NCI-H1048 (cell line): ENCODE data around the gene DENND2C.

Source experiments
- DNase-seq: peaks from one replicate; lab custom pipeline; 2025; lab: John Stamatoyannopoulos, UW

DENND2C gene

GRCh38 chr1:114545315-114545714, 124.5 kb downstream of the DENND2C start:
- DNase-seq, result no peak

- DNase-seq, result no peak
Observed at GRCh38 chr1:114540821-114541220, 129.0 kb downstream of the DENND2C start.

- DNase-seq, result no peak
Observed at GRCh38 chr1:114540272-114540671, 129.6 kb downstream of the DENND2C start.

GRCh38 chr1:114536043-114536442, 133.8 kb downstream of the DENND2C start:
- no peak for DNase-seq

- no peak for DNase-seq
Observed at GRCh38 chr1:114535401-114535800, 134.4 kb downstream of the DENND2C start.
